Measurements from ENCODE around the gene LARP1. TPM values are rescaled to one million over a fixed set of nuclear protein-coding genes. Genes with fewer than 3 reads are reported as not detected.

The LARP1 gene
- total RNA-seq, 1 experiment from 2014 or later, result 63.9 TPM

DNA sequence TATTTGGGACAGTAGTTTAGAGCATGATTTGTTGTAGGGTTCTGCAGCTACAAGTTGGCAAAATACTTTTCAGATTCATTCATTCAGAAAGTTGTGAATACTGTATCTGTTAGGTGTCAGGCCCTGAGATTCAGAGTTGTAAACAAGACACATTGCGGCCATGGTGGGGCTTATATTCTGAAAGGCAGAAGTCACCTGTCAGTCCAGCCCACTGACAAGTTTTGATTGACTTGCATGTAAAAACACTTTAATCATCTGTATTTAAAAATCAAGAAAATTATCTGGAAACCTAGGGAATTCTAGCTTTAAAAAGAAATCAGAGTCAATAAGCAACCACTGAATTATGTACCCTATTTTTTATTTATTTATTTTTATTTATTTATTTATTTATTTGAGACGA is 13.0 kb downstream of the LARP1 start:
- no peak overlapping the region for H3K27ac ChIP-seq (ENCODE audit: low read length)
- intact Hi-C loops (cut with micrococcal nuclease), result no loop called here
- no peak for ATAC-seq
- CTCF ChIA-PET, result no interaction called here
- no peak for TF ChIP-seq EZH2phosphoT487 (IDR thresholded peaks at IDR 0.05; ENCODE audit: borderline replicate concordance, low read length)
- TF ChIP-seq, protein P1, sequence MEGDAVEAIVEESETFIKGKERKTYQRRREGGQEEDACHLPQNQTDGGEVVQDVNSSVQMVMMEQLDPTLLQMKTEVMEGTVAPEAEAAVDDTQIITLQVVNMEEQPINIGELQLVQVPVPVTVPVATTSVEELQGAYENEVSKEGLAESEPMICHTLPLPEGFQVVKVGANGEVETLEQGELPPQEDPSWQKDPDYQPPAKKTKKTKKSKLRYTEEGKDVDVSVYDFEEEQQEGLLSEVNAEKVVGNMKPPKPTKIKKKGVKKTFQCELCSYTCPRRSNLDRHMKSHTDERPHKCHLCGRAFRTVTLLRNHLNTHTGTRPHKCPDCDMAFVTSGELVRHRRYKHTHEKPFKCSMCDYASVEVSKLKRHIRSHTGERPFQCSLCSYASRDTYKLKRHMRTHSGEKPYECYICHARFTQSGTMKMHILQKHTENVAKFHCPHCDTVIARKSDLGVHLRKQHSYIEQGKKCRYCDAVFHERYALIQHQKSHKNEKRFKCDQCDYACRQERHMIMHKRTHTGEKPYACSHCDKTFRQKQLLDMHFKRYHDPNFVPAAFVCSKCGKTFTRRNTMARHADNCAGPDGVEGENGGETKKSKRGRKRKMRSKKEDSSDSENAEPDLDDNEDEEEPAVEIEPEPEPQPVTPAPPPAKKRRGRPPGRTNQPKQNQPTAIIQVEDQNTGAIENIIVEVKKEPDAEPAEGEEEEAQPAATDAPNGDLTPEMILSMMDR (conservative IDR thresholded peaks at IDR 0.05; ENCODE audit: low read depth, low read length), result no peak
- no peak for TF ChIP-seq EZH2 (IDR thresholded peaks at IDR 0.05; ENCODE audit: low read length, unreplicated experiment)
- H3K4me2 ChIP-seq (ENCODE audit: low read length), result no peak overlapping the region
- H3K9me2 ChIP-seq (replicated peaks; ENCODE audit: low read length), result no peaks in the 10 kb centered on the region
- H3K9ac ChIP-seq (ENCODE audit: low read length), result no peak overlapping the region
- no TSS peak for BruUV-seq (replicated peaks)
- H4K20me1 ChIP-seq (ENCODE audit: low read length), result peaks cover 74% of the 10 kb centered on the region
- POLR2A ChIA-PET (ENCODE audit: unreplicated experiment), result no interaction called here
- no peak for DNase-seq
- H3K4me3 ChIP-seq (ENCODE audit: low read length), result no peak overlapping the region
- H3F3A ChIP-seq (ENCODE audit: low read length, unreplicated experiment), result no peaks in the 10 kb centered on the region
- peaks cover 99% of the 10 kb centered on the region for H3K79me2 ChIP-seq (ENCODE audit: low read length)
- no peak overlapping the region for H2AFZ ChIP-seq (ENCODE audit: low read length)
- no peaks in the 10 kb centered on the region for H3K4me1 ChIP-seq (ENCODE audit: insufficient read depth, low read length)
- H3K9me3 ChIP-seq (ENCODE audit: low read length), result no peaks in the 10 kb centered on the region
- H3K36me3 ChIP-seq (ENCODE audit: low read depth, low read length), result no peaks in the 10 kb centered on the region
- H3K27me3 ChIP-seq (ENCODE audit: low read length), result no peaks in the 10 kb centered on the region

DNA sequence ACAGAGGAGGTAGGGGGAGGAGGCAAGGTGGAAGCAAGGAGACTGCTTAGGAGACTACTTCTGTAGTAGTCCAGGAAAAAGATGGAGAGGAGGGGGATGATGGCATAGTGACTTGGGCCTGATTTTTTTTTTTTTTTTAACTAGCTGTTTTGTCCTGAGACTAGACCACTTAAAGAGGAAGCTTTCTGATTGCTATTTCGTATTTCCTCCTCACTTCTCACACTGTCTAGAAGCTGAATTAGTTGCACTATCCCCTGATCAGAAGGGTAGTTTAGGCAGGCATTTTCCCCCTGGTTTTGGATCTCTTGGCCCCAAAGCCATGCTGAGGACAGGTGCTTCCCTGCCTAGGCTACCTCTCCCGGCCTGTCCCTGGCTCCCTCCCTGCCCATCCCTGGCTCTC is 14.9 kb downstream of the LARP1 start:
- no peak overlapping the region for H3K9ac ChIP-seq (ENCODE audit: low read length)
- intact Hi-C loops (cut with micrococcal nuclease), result no loop called here
- no peaks in the 10 kb centered on the region for H3K9me3 ChIP-seq (ENCODE audit: low read length)
- no peak overlapping the region for H3K4me2 ChIP-seq (ENCODE audit: low read length)
- ATAC-seq (no peak), DNase-seq (no peak)
- H3K36me3 ChIP-seq (ENCODE audit: low read depth, low read length), result no peaks in the 10 kb centered on the region
- H3F3A ChIP-seq (ENCODE audit: low read length, unreplicated experiment), result no peaks in the 10 kb centered on the region
- H3K27me3 ChIP-seq (ENCODE audit: low read length), result no peaks in the 10 kb centered on the region
- H3K4me1 ChIP-seq (ENCODE audit: insufficient read depth, low read length), result no peaks in the 10 kb centered on the region
- TF ChIP-seq, protein P1 (conservative IDR thresholded peaks at IDR 0.05; ENCODE audit: low read depth, low read length), result no peak
- TF ChIP-seq EZH2phosphoT487 (IDR thresholded peaks at IDR 0.05; ENCODE audit: borderline replicate concordance, low read length) (no peak), EZH2 (IDR thresholded peaks at IDR 0.05; ENCODE audit: low read length, unreplicated experiment) (no peak)
- POLR2A ChIA-PET (ENCODE audit: unreplicated experiment), result no interaction called here
- H3K4me3 ChIP-seq (ENCODE audit: low read length), result no peak overlapping the region
- CTCF ChIA-PET, result interaction anchor here (0.5 kb wide), 1 partner anchor 90 kb away, joined by 5 read pairs; no protein-coding TSS in a partner anchor
- H2AFZ ChIP-seq (ENCODE audit: low read length), result no peak overlapping the region
- no peaks in the 10 kb centered on the region for H3K9me2 ChIP-seq (replicated peaks; ENCODE audit: low read length)
- H3K27ac ChIP-seq (ENCODE audit: low read length), result no peak overlapping the region
- BruUV-seq (replicated peaks), result no TSS peak
- H3K79me2 ChIP-seq (ENCODE audit: low read length), result peaks cover 99% of the 10 kb centered on the region
- H4K20me1 ChIP-seq (ENCODE audit: low read length), result peaks cover 80% of the 10 kb centered on the region

DNA sequence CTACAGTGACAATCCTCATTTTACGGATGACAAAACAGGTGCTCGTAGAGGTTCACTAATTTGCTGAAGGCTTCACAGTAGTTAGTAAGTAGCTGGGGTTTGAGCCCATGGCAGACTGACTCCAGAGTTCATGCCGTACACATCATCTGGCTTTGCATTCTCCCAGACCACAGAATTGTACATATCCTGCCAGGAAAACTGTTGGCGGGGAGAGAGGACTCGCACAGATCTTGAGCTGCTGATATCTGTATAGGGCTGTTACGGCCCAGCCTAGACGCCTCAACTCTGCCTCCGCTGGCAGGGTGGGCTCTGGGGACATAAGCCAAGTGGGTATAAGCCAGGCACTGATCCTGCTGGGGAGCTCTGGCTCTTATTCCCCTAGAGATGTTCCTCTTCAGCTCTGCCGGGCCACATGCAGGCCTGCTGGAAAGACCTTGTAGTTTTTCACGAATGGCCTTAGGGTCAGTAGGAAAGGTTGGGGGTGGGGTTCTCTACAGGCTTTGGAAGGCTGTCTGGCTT is 16.3 kb downstream of the LARP1 start:
- Histone ChIP-seq H3K9me3 (ENCODE audit: low read length) (no peaks in the 10 kb centered on the region), H3K27me3 (ENCODE audit: low read length) (no peaks in the 10 kb centered on the region), H2AFZ (ENCODE audit: low read length) (no peak overlapping the region), H3K4me2 (ENCODE audit: low read length) (no peak overlapping the region), H3K36me3 (ENCODE audit: low read depth, low read length) (no peaks in the 10 kb centered on the region), H3K79me2 (ENCODE audit: low read length) (peaks cover 99% of the 10 kb centered on the region), H3K4me1 (ENCODE audit: insufficient read depth, low read length) (no peaks in the 10 kb centered on the region), H4K20me1 (ENCODE audit: low read length) (peaks cover 69% of the 10 kb centered on the region), H3K4me3 (ENCODE audit: low read length) (no peak overlapping the region), H3F3A (ENCODE audit: low read length, unreplicated experiment) (no peaks in the 10 kb centered on the region), H3K9me2 (replicated peaks; ENCODE audit: low read length) (no peaks in the 10 kb centered on the region), H3K27ac (ENCODE audit: low read length) (no peak overlapping the region), H3K9ac (ENCODE audit: low read length) (no peak overlapping the region)
- TF ChIP-seq, protein P1 (conservative IDR thresholded peaks at IDR 0.05; ENCODE audit: low read depth, low read length), result no peak
- TF ChIP-seq EZH2phosphoT487 (IDR thresholded peaks at IDR 0.05; ENCODE audit: borderline replicate concordance, low read length), result no peak
- TF ChIP-seq EZH2 (IDR thresholded peaks at IDR 0.05; ENCODE audit: low read length, unreplicated experiment), result no peak
- ATAC-seq (no peak), DNase-seq (no peak)
- intact Hi-C loops (cut with micrococcal nuclease), result no loop called here
- POLR2A ChIA-PET (ENCODE audit: unreplicated experiment), result no interaction called here
- CTCF ChIA-PET, result no interaction called here
- BruUV-seq (replicated peaks), result no TSS peak
